ENCODE results near the gene PANK4. TPM values are rescaled to one million over a fixed set of nuclear protein-coding genes. Genes with fewer than 3 reads are reported as not detected.

The PANK4 gene
- total RNA-seq, 1 donor from 2014 or later = 42.5 TPM

DNA sequence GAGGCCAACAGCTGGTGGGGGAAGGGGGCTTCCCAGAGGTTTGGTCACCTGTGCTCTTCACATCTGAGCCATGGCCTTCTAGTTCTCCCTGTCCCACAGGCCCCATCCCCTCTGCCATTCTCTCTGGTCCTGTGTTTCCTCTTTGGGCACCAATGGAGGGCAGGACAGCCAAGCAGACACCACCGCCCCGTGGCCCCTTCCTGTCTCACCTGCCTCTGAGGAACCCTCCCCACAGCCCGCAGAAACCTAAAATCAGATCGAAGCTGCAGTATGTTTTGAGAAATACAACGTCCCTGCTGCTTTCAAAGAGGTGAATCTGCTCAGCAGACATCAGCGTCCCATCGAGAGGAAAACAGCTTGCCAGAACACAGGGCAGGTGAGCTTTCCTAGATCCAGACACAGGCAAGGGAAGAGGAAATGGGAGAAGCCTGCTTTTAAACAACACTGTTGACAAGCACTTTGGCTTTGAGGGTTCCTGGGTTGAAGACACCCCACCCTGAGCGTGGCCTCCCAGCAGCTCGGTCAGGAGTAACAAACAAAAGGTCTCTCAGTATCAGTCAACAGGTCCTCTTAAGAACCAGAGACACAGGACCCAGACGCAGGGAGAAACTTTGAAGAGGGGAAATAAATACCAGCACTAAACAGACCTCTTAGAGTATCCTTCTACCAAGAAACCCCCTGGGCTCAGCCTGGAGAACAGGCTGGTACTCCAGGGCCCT is 2.3 kb downstream of the PANK4 start:
- Mint-ChIP-seq H3K27ac (peak overlapping the region; percentile 69), H3K4me3 (ENCODE audit: low read depth) (peak overlapping the region; percentile 94)

DNA sequence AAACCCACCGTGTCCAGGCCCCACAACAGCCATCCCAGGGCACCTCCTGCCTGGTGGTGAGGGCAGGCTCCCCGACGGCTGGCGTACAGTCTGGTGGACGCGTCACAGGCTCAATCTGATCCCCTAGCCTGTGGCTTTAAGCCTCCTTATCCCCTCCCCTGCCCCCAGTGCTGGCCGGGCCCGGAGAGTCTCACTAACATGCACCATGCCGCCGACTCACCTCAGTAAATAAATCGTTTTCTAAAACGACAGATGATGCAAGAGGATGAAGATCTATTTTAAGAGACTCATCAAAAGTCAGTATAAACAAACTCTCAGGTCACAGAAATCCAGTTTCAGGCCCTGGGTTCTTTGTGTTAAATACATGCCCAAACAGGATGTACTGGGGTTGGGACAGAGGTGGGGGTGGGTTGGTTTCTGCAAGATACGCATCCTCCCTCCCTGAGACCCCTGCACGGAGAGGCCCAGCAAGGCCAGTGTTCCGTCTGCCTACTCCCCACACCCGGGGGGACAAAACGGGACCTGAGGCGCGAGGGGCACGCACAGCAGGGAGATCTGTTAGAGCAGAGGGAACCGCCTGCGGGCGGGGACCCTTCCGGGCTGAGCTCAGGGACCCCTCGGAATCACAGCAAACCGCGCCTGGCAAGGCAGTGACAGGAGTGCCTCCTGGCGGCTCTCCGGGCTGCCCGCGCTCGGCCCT is 3.1 kb downstream of the PANK4 start:
- H3K9me3 Mint-ChIP-seq (ENCODE audit: low read depth) = no peaks in the 10 kb centered on the region
- peaks cover 1% of the 10 kb centered on the region for H3K36me3 Mint-ChIP-seq (ENCODE audit: insufficient read depth)
- no peak overlapping the region for H3K27ac Mint-ChIP-seq
- H3K27me3 Mint-ChIP-seq = peaks cover 7% of the 10 kb centered on the region
- H3K4me3 Mint-ChIP-seq (ENCODE audit: low read depth) = no peak overlapping the region
- no peak for TF ChIP-seq CTCF (IDR thresholded peaks at IDR 0.05; ENCODE audit: unreplicated experiment)
- no peak for DNase-seq (ENCODE audit: low spot score, unreplicated experiment)
- peaks cover 15% of the 10 kb centered on the region for H3K4me1 Mint-ChIP-seq (ENCODE audit: low read depth)

More for the DNA sequence above, 2.3 kb downstream of the PANK4 start:
- no peak for TF ChIP-seq CTCF (IDR thresholded peaks at IDR 0.05; ENCODE audit: unreplicated experiment)
- Mint-ChIP-seq H3K27me3 (peaks cover 13% of the 10 kb centered on the region), H3K4me1 (ENCODE audit: low read depth) (peaks cover 15% of the 10 kb centered on the region), H3K9me3 (ENCODE audit: low read depth) (no peaks in the 10 kb centered on the region), H3K36me3 (ENCODE audit: insufficient read depth) (peaks cover 1% of the 10 kb centered on the region)
- DNase-seq (ENCODE audit: low spot score, unreplicated experiment) = no peak

GRCh38 chr1:2522230-2522629 is 4.2 kb downstream of the PANK4 start:
- Mint-ChIP-seq H3K4me1 (ENCODE audit: low read depth) (peaks cover 15% of the 10 kb centered on the region), H3K4me3 (ENCODE audit: low read depth) (no peak overlapping the region)
- DNase-seq (ENCODE audit: low spot score, unreplicated experiment) = no peak

DNA sequence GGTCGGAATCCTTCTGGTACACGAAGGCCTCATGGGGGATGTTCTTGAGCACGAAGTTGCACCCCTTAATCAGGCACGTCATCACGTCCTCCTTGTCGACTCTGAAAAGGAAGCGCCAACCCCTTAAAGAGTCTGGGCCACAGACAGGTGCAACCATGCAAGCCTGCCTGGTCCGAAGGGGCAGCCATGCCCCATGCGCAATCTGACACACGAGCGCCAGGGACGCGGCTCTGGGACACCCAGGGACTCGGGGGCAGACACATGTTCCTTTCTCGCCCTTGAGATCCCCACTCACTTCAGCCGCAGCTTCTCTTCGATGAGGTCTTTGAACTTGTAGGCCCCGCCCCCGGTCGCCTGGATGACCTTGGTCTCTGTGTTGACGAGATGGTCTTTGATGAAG is 5.6 kb downstream of the PANK4 start:
- TF ChIP-seq CTCF (IDR thresholded peaks at IDR 0.05; ENCODE audit: unreplicated experiment) = no peak
- Mint-ChIP-seq H3K4me1 (ENCODE audit: low read depth) (peaks cover 12% of the 10 kb centered on the region), H3K36me3 (ENCODE audit: insufficient read depth) (peaks cover 3% of the 10 kb centered on the region), H3K4me3 (ENCODE audit: low read depth) (no peak overlapping the region), H3K9me3 (ENCODE audit: low read depth) (no peaks in the 10 kb centered on the region), H3K27me3 (no peaks in the 10 kb centered on the region), H3K27ac (no peak overlapping the region)
- DNase-seq (ENCODE audit: low spot score, unreplicated experiment) = no peak

More at GRCh38 chr1:2522230-2522629, 4.2 kb downstream of the PANK4 start:
- H3K9me3 Mint-ChIP-seq (ENCODE audit: low read depth) = no peaks in the 10 kb centered on the region
- TF ChIP-seq CTCF (IDR thresholded peaks at IDR 0.05; ENCODE audit: unreplicated experiment) = no peak
- H3K36me3 Mint-ChIP-seq (ENCODE audit: insufficient read depth) = peaks cover 1% of the 10 kb centered on the region
- no peak overlapping the region for H3K27ac Mint-ChIP-seq
- H3K27me3 Mint-ChIP-seq = peaks cover 5% of the 10 kb centered on the region

DNA sequence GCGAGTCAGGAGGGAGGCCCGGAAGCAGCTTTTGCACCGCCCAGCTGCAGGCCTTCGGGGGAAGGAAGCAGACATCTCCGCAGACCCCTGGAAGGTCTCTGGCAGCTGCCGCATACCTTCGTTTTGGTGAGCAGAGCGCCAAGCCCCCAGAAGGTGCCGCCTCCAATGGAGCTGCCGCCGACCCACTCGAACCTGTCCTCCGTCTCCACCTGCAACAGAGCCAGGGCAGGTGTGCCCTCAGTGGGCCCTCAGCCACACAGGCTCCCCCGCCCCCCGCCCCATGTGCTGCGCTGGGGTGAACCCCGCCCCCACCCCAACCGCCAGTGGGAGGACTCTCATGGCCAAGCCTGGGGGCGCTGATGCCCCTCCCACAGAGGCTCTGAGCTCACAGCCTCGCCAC is 6.2 kb downstream of the PANK4 start:
- Mint-ChIP-seq H3K4me1 (ENCODE audit: low read depth) (peaks cover 10% of the 10 kb centered on the region), H3K27me3 (no peaks in the 10 kb centered on the region), H3K4me3 (ENCODE audit: low read depth) (no peak overlapping the region), H3K36me3 (ENCODE audit: insufficient read depth) (peaks cover 3% of the 10 kb centered on the region), H3K9me3 (ENCODE audit: low read depth) (no peaks in the 10 kb centered on the region), H3K27ac (no peak overlapping the region)
- DNase-seq (ENCODE audit: low spot score, unreplicated experiment) = no peak
- no peak for TF ChIP-seq CTCF (IDR thresholded peaks at IDR 0.05; ENCODE audit: unreplicated experiment)

All from progenitor cell of endocrine pancreas (in vitro differentiated cells).